ENCODE results near the gene SPEM1.

- TF ChIP-seq, protein P1, sequence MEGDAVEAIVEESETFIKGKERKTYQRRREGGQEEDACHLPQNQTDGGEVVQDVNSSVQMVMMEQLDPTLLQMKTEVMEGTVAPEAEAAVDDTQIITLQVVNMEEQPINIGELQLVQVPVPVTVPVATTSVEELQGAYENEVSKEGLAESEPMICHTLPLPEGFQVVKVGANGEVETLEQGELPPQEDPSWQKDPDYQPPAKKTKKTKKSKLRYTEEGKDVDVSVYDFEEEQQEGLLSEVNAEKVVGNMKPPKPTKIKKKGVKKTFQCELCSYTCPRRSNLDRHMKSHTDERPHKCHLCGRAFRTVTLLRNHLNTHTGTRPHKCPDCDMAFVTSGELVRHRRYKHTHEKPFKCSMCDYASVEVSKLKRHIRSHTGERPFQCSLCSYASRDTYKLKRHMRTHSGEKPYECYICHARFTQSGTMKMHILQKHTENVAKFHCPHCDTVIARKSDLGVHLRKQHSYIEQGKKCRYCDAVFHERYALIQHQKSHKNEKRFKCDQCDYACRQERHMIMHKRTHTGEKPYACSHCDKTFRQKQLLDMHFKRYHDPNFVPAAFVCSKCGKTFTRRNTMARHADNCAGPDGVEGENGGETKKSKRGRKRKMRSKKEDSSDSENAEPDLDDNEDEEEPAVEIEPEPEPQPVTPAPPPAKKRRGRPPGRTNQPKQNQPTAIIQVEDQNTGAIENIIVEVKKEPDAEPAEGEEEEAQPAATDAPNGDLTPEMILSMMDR (IDR thresholded peaks at IDR 0.05): no peak
- no peak for TF ChIP-seq EP300 (IDR thresholded peaks at IDR 0.05)
Measured at GRCh38 chr17:7462474-7463371, 42.6 kb downstream of the SPEM1 start.
